Peyer's patch (tissue), 4 donors: ENCODE results near the gene PSMC6. TPM values are rescaled to one million over a fixed set of nuclear protein-coding genes. Genes with fewer than 3 reads are reported as not detected.
"Not testable (repeated sequence)": the region's sequence is repeated elsewhere in the genome, so short reads cannot be mapped to it uniquely, and the experiment has no call there.

ENCODE experiments used
- DNase-seq, 3 donors: peaks; one replicate each; pipeline ENCODE4 v3.0.0-alpha.2; 2017 to 2019
- H3K27ac ChIP-seq, 4 donors: fragments of 200-600 bp; sonication (generic); one replicate each; pipeline ENCODE4 v1.5.1; 2016 to 2019
- H3K27me3 ChIP-seq, 2 donors: fragments of 200-600 bp; sonication (generic); one replicate each; pipeline ENCODE4 v1.5.1; 2019
- H3K36me3 ChIP-seq, 3 donors: fragments of 200-600 bp; sonication (generic); one replicate each; pipeline ENCODE4 v1.5.1; 2016 to 2019
- H3K4me1 ChIP-seq, 4 donors: fragments of 200-600 bp; sonication (generic); one replicate each; pipeline ENCODE4 v1.5.1; 2016 to 2019
- H3K4me3 ChIP-seq, 4 donors: fragments of 200-600 bp; sonication (generic); 1 replicate in 3 of 4; 2 replicates in 1 of 4; pipeline ENCODE4 v1.5.1; 2016 to 2019; ENCODE audit warnings: mild to moderate bottlenecking in 1 of 4
- H3K9me3 ChIP-seq, 4 donors: fragments of 200-600 bp; sonication (generic); one replicate each; pipeline ENCODE4 v1.5.1; 2016 to 2019; ENCODE audit warnings: mild to moderate bottlenecking in 1 of 4
- POLR2A ChIP-seq, 2 donors: fragments of 450-650 bp; IDR thresholded peaks; one replicate each; pipeline ENCODE4 v1.5.1; 2017; ENCODE audit warnings: antibody characterized with exemption in 2 of 2, mild to moderate bottlenecking in 2 of 2, moderate library complexity in 2 of 2
- total RNA-seq, 4 donors: library from RNA; depleted of rRNA; stranded (reverse); fragments of >200 nt; gene quantifications; one replicate each; pipeline ENCODE4 v1.1.0, GENCODE V29; 2016
- TF ChIP-seq, protein P1 (sequence below), 6 experiments: fragments of 450-650 bp in 4 of 6; fragments of 200-600 bp in 2 of 6; sonication (generic) in 1 of 6; IDR thresholded peaks; one replicate each; pipeline ENCODE4 v1.5.1; 2017 to 2019; ENCODE audit warnings: antibody characterized with exemption in 6 of 6, mild to moderate bottlenecking in 3 of 6, moderate library complexity in 1 of 6

PSMC6 gene
- total RNA-seq, 4 donors from 2014 or later: 55.8 to 104 (median 69.5) TPM

DNA sequence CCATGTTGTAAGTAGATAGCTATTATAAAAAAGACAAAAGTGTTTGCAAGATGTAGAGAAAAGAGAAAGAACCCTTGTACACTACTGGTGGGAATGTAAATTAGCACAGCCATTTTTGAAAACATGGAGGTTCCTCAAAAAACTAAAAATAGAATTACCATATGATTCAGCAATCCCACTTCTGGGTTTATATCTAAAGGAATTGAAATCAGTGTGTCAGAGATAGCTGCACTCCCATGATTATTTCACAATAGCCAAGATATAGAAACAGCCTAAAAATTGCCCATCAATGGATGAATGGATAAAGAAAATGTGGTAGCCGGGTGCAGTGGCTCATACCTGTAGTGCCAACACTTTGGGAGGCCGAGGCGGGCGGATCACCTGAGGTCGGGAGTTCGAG, 9.2 kb downstream of the PSMC6 start:
- Histone ChIP-seq H3K27ac (no peak overlapping the region), H3K9me3 (no peaks in the 10 kb centered on the region), H3K4me1 (no peaks in the 10 kb centered on the region), H3K4me3 (no peak overlapping the region), H3K27me3 (no peaks in the 10 kb centered on the region), H3K36me3 (peaks cover 0 to 92% (median 3%) of the 10 kb centered on the region in 3 donors)
- TF ChIP-seq POLR2A (IDR thresholded peaks at IDR 0.05): no peak
- TF ChIP-seq, protein P1, sequence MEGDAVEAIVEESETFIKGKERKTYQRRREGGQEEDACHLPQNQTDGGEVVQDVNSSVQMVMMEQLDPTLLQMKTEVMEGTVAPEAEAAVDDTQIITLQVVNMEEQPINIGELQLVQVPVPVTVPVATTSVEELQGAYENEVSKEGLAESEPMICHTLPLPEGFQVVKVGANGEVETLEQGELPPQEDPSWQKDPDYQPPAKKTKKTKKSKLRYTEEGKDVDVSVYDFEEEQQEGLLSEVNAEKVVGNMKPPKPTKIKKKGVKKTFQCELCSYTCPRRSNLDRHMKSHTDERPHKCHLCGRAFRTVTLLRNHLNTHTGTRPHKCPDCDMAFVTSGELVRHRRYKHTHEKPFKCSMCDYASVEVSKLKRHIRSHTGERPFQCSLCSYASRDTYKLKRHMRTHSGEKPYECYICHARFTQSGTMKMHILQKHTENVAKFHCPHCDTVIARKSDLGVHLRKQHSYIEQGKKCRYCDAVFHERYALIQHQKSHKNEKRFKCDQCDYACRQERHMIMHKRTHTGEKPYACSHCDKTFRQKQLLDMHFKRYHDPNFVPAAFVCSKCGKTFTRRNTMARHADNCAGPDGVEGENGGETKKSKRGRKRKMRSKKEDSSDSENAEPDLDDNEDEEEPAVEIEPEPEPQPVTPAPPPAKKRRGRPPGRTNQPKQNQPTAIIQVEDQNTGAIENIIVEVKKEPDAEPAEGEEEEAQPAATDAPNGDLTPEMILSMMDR (IDR thresholded peaks at IDR 0.05): no peak
- DNase-seq: no peak

DNA sequence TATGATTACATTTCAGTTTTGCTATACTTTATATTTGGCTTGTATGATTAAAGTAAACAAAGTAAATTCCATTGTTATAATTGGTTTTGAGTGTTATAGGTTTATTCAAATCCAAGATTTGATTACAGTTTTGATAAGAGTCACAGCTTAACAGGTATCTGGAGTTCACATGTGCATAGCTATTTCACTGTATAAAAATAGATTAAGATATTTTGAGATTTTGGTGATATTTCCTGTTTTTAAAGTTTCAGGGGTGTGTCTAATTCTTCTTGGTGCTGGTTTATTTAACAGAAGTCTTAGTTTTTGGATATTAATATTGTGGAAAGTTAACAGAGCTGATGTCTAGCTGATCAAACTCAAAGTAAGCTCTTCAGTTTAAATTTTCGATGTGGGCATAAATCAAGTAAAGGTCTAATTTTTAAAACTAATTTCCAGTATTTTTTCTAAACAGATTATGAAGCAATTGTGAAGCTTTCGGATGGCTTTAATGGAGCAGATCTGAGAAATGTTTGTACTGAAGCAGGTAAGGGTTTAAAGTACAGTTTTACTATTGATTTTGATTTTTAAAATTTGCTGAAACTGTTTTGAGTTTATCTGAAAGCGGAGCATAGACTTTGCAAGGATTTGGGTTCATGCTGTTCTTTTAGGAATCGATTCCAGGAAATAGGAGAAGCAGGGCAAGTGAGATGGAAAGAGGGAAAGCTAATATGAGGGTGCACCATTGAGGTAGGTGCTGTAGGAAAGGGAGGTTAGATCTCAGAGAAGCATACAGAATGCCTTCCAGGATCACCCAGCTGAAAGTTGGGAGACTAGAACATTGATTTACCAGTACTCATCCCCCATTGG, 16.7 kb downstream of the PSMC6 start:
- peaks cover 0 to 96% (median 0%) of the 10 kb centered on the region in 3 donors for H3K36me3 ChIP-seq
- no peaks in the 10 kb centered on the region for H3K9me3 ChIP-seq
- no peak for DNase-seq
- H3K27me3 ChIP-seq: no peaks in the 10 kb centered on the region
- H3K27ac ChIP-seq: no peak overlapping the region
- TF ChIP-seq POLR2A (IDR thresholded peaks at IDR 0.05): no peak
- TF ChIP-seq, protein P1 (IDR thresholded peaks at IDR 0.05): no peak
- no peak overlapping the region for H3K4me3 ChIP-seq
- no peaks in the 10 kb centered on the region for H3K4me1 ChIP-seq

DNA sequence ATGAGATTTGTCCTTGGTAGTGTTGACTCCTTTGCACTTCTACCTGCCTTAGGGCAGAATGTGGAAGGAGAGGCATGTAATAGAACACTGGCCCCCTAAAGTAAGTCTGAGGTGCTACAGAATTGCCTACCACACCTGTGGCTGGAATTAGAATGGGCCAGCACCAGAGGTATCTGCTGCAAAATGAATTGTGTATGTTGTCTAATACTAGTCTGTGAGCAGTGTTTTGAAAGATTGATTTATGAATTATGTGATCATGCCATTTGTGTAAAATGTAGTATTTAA, 17.3 kb downstream of the PSMC6 start:
- Histone ChIP-seq H3K27me3 (no peaks in the 10 kb centered on the region), H3K4me1 (no peaks in the 10 kb centered on the region), H3K4me3 (no peak overlapping the region), H3K27ac (no peak overlapping the region), H3K36me3 (peaks cover 0 to 91% (median 0%) of the 10 kb centered on the region in 3 donors), H3K9me3 (no peaks in the 10 kb centered on the region)
- DNase-seq: no peak
- TF ChIP-seq POLR2A (IDR thresholded peaks at IDR 0.05): no peak
- TF ChIP-seq, protein P1 (IDR thresholded peaks at IDR 0.05): no peak

DNA sequence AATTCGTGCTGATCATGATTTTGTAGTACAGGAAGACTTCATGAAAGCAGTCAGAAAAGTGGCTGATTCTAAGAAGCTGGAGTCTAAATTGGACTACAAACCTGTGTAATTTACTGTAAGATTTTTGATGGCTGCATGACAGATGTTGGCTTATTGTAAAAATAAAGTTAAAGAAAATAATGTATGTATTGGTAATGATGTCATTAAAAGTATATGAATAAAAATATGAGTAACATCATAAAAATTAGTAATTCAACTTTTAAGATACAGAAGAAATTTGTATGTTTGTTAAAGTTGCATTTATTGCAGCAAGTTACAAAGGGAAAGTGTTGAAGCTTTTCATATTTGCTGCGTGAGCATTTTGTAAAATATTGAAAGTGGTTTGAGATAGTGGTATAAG, 20.5 kb downstream of the PSMC6 start:
- not testable (repeated sequence) for H3K4me3 ChIP-seq, H3K27me3 ChIP-seq, H3K27ac ChIP-seq, DNase-seq, H3K4me1 ChIP-seq, H3K9me3 ChIP-seq
- H3K36me3 ChIP-seq: peaks cover 0 to 62% (median 0%) of the 10 kb centered on the region in 3 donors

DNA sequence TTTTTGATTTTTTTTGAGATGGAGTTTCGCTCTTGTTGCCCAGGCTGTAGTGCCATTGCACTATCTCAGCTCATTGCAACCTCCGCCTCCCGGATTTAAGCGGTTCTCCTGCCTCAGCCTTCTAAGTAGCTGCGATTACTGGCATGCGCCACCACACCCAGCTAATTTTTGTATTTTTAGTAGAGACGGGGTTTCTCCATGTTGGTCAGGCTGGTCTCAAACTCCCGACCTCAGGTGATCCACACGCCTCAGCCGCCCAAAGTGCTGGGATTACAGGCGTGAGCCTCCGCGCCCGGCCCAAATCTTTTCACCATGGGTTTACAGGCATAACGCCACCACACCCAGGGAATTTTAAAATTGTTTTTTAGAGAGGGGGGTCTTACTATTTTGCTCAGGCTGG, 22.0 kb downstream of the PSMC6 start:
- peak overlapping the region in 1 of 4 donors; percentile 45 for H3K27ac ChIP-seq
- H3K9me3 ChIP-seq, H3K4me1 ChIP-seq, DNase-seq, H3K4me3 ChIP-seq, H3K27me3 ChIP-seq: not testable (repeated sequence)
- H3K36me3 ChIP-seq: peaks cover 0 to 47% (median 0%) of the 10 kb centered on the region in 3 donors

DNA sequence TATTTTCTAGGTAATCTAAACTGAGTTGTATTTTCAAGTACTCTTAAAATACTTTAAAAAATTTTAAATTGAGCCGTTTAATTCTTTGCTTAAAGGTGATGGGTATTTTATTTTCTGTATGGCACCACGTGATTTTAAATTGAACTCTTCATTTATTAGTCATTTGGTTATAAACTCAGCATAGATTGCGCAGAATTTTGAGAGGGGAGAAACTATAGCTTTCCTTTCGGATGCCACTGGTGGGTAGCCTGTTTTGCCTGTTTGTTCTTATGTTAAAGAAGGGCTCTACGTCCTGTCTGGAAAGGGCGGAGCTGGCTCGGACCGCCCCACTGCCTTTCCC, 22.6 kb downstream of the PSMC6 start:
- Histone ChIP-seq H3K4me1 (peaks cover 0 to 4% (median 0%) of the 10 kb centered on the region in 4 donors), H3K4me3 (peak overlapping the region; percentile 82 to 89 (median 87)), H3K9me3 (no peaks in the 10 kb centered on the region), H3K36me3 (peaks cover 0 to 41% (median 0%) of the 10 kb centered on the region in 3 donors), H3K27ac (peak overlapping the region; percentile 45 to 88 (median 72)), H3K27me3 (peaks cover 0 to 3% of the 10 kb centered on the region in 2 donors)
- DNase-seq: no peak
- TF ChIP-seq, protein P1 (IDR thresholded peaks at IDR 0.05): no peak
- TF ChIP-seq POLR2A (IDR thresholded peaks at IDR 0.05): no peak
